CD4-positive, CD25-positive, alpha-beta regulatory T cell (primary cell): ENCODE measurements around the gene SEC61A2. TPM values are rescaled to one million over a fixed set of nuclear protein-coding genes. Genes with fewer than 3 reads are reported as not detected.

Experiments
- ATAC-seq, 2 donors: fragments of 150-1000 bp; cut with Tn5 transposase; one replicate each; pipeline ENCODE4 v1.10.0; 2021; ENCODE audit warnings: low read depth in 2 of 2, moderate number of reproducible peaks in 2 of 2, moderate library complexity in 1 of 2
- DNase-seq, 3 donors: peaks; one replicate each; pipeline versions ENCODE4 v3.0.0 to v3.0.0-alpha.2; 2012 to 2022; ENCODE audit warnings: mixed read lengths in 1 of 3
- H3K27ac ChIP-seq: one replicate; pipeline ENCODE4 v1.7.0; 2013; ENCODE audit warnings: mild to moderate bottlenecking, low read length; ENCODE audit not compliant: insufficient read depth, poor library complexity, severe bottlenecking
- H3K27me3 ChIP-seq: one replicate; pipeline ENCODE4 v1.7.0; 2013; ENCODE audit warnings: low read length; ENCODE audit not compliant: control insufficient read depth, insufficient read depth
- H3K36me3 ChIP-seq: one replicate; pipeline ENCODE4 v1.7.0; 2013; ENCODE audit warnings: mild to moderate bottlenecking, low read length, moderate library complexity; ENCODE audit not compliant: control insufficient read depth, insufficient read depth
- H3K4me1 ChIP-seq: 2 replicates; pipeline ENCODE4 v1.7.0; 2013; ENCODE audit warnings: mild to moderate bottlenecking, low read length; ENCODE audit not compliant: insufficient read depth, control insufficient read depth, poor library complexity, severe bottlenecking
- H3K4me3 ChIP-seq: one replicate; pipeline ENCODE4 v1.7.0; 2013; ENCODE audit warnings: low read depth, mild to moderate bottlenecking, low read length, moderate library complexity
- H3K9me3 ChIP-seq, 2 experiments: 1 replicate in 1 of 2; 2 replicates in 1 of 2; pipeline ENCODE4 v1.7.0; 2013; ENCODE audit warnings: low read length in 2 of 2, mild to moderate bottlenecking in 1 of 2, moderate library complexity in 1 of 2; ENCODE audit not compliant: control insufficient read depth in 2 of 2
- H3K27ac Mint-ChIP-seq, 3 donors: one replicate each; pipeline ENCODE4 v1.8.0; 2020 to 2022; ENCODE audit warnings: mild to moderate bottlenecking in 3 of 3, mixed read lengths in 3 of 3, moderate library complexity in 2 of 3
- H3K27me3 Mint-ChIP-seq: one replicate; pipeline ENCODE4 v1.8.0; 2022; ENCODE audit warnings: mild to moderate bottlenecking, mixed read lengths
- H3K36me3 Mint-ChIP-seq: one replicate; pipeline ENCODE4 v1.8.0; 2020; ENCODE audit warnings: mixed read lengths
- H3K4me1 Mint-ChIP-seq, 4 donors: one replicate each; pipeline ENCODE4 v1.8.0; 2020 to 2022; ENCODE audit warnings: mixed read lengths in 4 of 4, mild to moderate bottlenecking in 1 of 4
- H3K4me3 Mint-ChIP-seq, 4 donors: one replicate each; pipeline ENCODE4 v1.8.0; 2020 to 2022; ENCODE audit warnings: mild to moderate bottlenecking in 4 of 4, mixed read lengths in 4 of 4, moderate library complexity in 3 of 4
- H3K9me3 Mint-ChIP-seq, 7 donors: one replicate each; pipeline ENCODE4 v1.8.0; 2020 to 2022; ENCODE audit warnings: mixed read lengths in 7 of 7, mild to moderate bottlenecking in 3 of 7, moderate library complexity in 2 of 7
- polyA plus RNA-seq, 4 donors: library from polyadenylated mRNA; unstranded; fragments of 300-500 nt; fragmentation: Illumina TruSeq; gene quantifications; one replicate each; pipeline ENCODE4 v1.2.3, GENCODE V29; 2021
- total RNA-seq: library from RNA; stranded (reverse); gene quantifications from one replicate; pipeline ENCODE4 v1.2.3, GENCODE V29; 2022

SEC61A2 gene
- total and polyA plus RNA-seq, 5 donors from 2014 or later: 1.6 to 25.2 (median 3.1) TPM

GRCh38 chr10:12214093-12214492 lies 84.6 kb downstream of the SEC61A2 start:
- Histone ChIP-seq H3K27ac (peak overlapping the region; percentile 16), H3K4me3 (no peak overlapping the region), H3K9me3 (no peaks in the 10 kb centered on the region), H3K36me3 (peaks cover 64% of the 10 kb centered on the region), H3K27me3 (no peaks in the 10 kb centered on the region), H3K4me1 (peaks cover 6% of the 10 kb centered on the region)
- no peaks in the 10 kb centered on the region for H3K9me3 Mint-ChIP-seq
- H3K27ac Mint-ChIP-seq: peak overlapping the region in 1 of 3 donors; percentile 27
- H3K36me3 Mint-ChIP-seq: peaks cover 42% of the 10 kb centered on the region
- DNase-seq: no peak
- H3K4me3 Mint-ChIP-seq: no peak overlapping the region
- no peaks in the 10 kb centered on the region for H3K27me3 Mint-ChIP-seq
- peaks cover 18 to 37% (median 27%) of the 10 kb centered on the region in 4 donors for H3K4me1 Mint-ChIP-seq
- no peak for ATAC-seq

GRCh38 chr10:12214763-12215218 lies 85.3 kb downstream of the SEC61A2 start:
- peaks cover 42% of the 10 kb centered on the region for H3K36me3 Mint-ChIP-seq
- no peaks in the 10 kb centered on the region for H3K9me3 Mint-ChIP-seq
- Histone ChIP-seq H3K9me3 (no peaks in the 10 kb centered on the region), H3K36me3 (peaks cover 61% of the 10 kb centered on the region), H3K4me3 (peak overlapping the region; percentile 63), H3K27ac (peak overlapping the region; percentile 48), H3K27me3 (no peaks in the 10 kb centered on the region), H3K4me1 (peaks cover 6% of the 10 kb centered on the region)
- H3K27me3 Mint-ChIP-seq: no peaks in the 10 kb centered on the region
- peak overlapping the region; percentile 27 to 91 (median 78) for H3K27ac Mint-ChIP-seq
- H3K4me3 Mint-ChIP-seq: peak overlapping the region in 3 of 4 donors; percentile 39 to 72 (median 41)
- H3K4me1 Mint-ChIP-seq: peaks cover 17 to 35% (median 25%) of the 10 kb centered on the region in 4 donors
- DNase-seq (peak; percentile 21 to 74 (median 58)), ATAC-seq (no peak)

Other genes starting within 250 kb of the SEC61A2 start
- 29.9 TPM for gene UPF2, start 86.9 kb upstream of the SEC61A2 start, total RNA-seq
- gene UPF2, start 86.9 kb upstream of the SEC61A2 start, polyA plus RNA-seq: 10 to 100 TPM in 2 of 4 donors, 1 to 10 TPM in 2; 5.5 to 13.1 (median 9.6) TPM
- 8.8 TPM for gene DHTKD1, start 60.7 kb upstream of the SEC61A2 start, total RNA-seq
- gene DHTKD1, start 60.7 kb upstream of the SEC61A2 start, polyA plus RNA-seq: 10 to 100 TPM in 1 of 4 donors, 1 to 10 TPM in 3; 6.0 to 18.9 (median 7.4) TPM
- gene NUDT5, start 66.2 kb downstream of the SEC61A2 start, total RNA-seq: 38.1 TPM
- gene NUDT5, start 66.2 kb downstream of the SEC61A2 start, polyA plus RNA-seq: 100 to 1,000 TPM in 1 of 4 donors, 10 to 100 TPM in 3; 71.5 to 103 (median 89.7) TPM
- gene CDC123, start 66.5 kb downstream of the SEC61A2 start, total RNA-seq: 50.3 TPM
- 100 to 1,000 TPM in 3 of 4 donors, 10 to 100 TPM in 1; 91.1 to 111 (median 102) TPM for gene CDC123, start 66.5 kb downstream of the SEC61A2 start, polyA plus RNA-seq
- 25.3 TPM for gene CAMK1D, start 219.9 kb downstream of the SEC61A2 start, total RNA-seq
- 1 to 10 TPM; 4.4 to 5.8 (median 5.0) TPM for gene CAMK1D, start 219.9 kb downstream of the SEC61A2 start, polyA plus RNA-seq